Endothelial cell of umbilical vein (primary cell): ENCODE results near the gene BET1L.
"Not testable (repeated sequence)": the region's sequence is repeated elsewhere in the genome, so short reads cannot be mapped to it uniquely, and the experiment has no call there.

Experiments
- CTCF ChIP-seq, 2 donors: IDR thresholded peaks; 1 replicate in 1 of 2; 2 replicates in 1 of 2; pipeline ENCODE4 v1.5.1; 2011; ENCODE audit warnings: low read length in 2 of 2, mild to moderate bottlenecking in 2 of 2, moderate library complexity in 2 of 2, control low read depth in 1 of 2, inconsistent platforms in 1 of 2, low read depth in 1 of 2; ENCODE audit not compliant: insufficient read depth in 1 of 2; ENCODE audit errors: extremely low read depth in 1 of 2
- EZH2 ChIP-seq: IDR thresholded peaks from 2 replicates; pipeline ENCODE4 v1.6.1; 2012; ENCODE audit warnings: borderline replicate concordance, low read depth, mild to moderate bottlenecking, moderate library complexity, low read length, inconsistent platforms; ENCODE audit not compliant: severe bottlenecking
- JUN ChIP-seq: IDR thresholded peaks from 2 replicates; pipeline ENCODE4 v1.6.1; 2011; ENCODE audit warnings: borderline replicate concordance, low read depth; ENCODE audit not compliant: insufficient read length, insufficient read depth
- MAX ChIP-seq: IDR thresholded peaks from 2 replicates; pipeline ENCODE4 v1.6.1; 2011; ENCODE audit not compliant: insufficient read depth, insufficient read length
- POLR2A ChIP-seq: IDR thresholded peaks from 2 replicates; pipeline ENCODE4 v1.6.1; 2012; ENCODE audit warnings: low read depth, mild to moderate bottlenecking, control low read depth, low read length
- POLR2AphosphoS5 ChIP-seq: IDR thresholded peaks from 2 replicates; pipeline ENCODE4 v1.6.1; 2012; ENCODE audit warnings: low read depth, mild to moderate bottlenecking, control low read depth, low read length, moderate library complexity; ENCODE audit not compliant: insufficient read depth

GRCh38 chr11:180242-180641, 27.0 kb downstream of the BET1L start:
- TF ChIP-seq CTCF (IDR thresholded peaks at IDR 0.05; ENCODE audit: extremely low read depth in 1 of 2, insufficient read depth in 1 of 2, low read depth in 1 of 2, low read length in 2 of 2); JUN; EZH2; POLR2AphosphoS5; POLR2A; MAX: not testable (repeated sequence)
